SU-DHL-6 (cell line): Measurements from ENCODE around the gene C17orf58.

ENCODE experiments used
- H2AFZ ChIP-seq: fragments of 200-600 bp; sonication (generic); 2 replicates; pipeline ENCODE4 v1.6.1; 2014; ENCODE audit warnings: low read depth, mild to moderate bottlenecking, moderate library complexity, mixed read lengths, antibody characterized with exemption, low read length; ENCODE audit not compliant: severe bottlenecking
- H3F3A ChIP-seq: fragments of 200-600 bp; shearing (Covaris generic); 2 replicates; pipeline ENCODE4 v1.6.0; 2016; ENCODE audit warnings: antibody characterized with exemption, mild to moderate bottlenecking; ENCODE audit not compliant: insufficient read depth
- H3K27ac ChIP-seq: fragments of 200-600 bp; sonication (generic); 2 replicates; pipeline ENCODE4 v1.5.1; 2016; ENCODE audit warnings: low read depth, mild to moderate bottlenecking, low read length, moderate library complexity, mixed read lengths
- H3K27me3 ChIP-seq: fragments of 200-600 bp; sonication (generic), shearing (Covaris generic); 2 replicates; pipeline ENCODE4 v1.6.0; 2014; ENCODE audit warnings: mild to moderate bottlenecking, low read length
- H3K36me3 ChIP-seq: fragments of 200-600 bp; sonication (generic); 2 replicates; pipeline ENCODE4 v1.6.1; 2014; ENCODE audit warnings: mild to moderate bottlenecking, low read length, mixed read lengths
- H3K4me2 ChIP-seq: fragments of 300-600, 200-600 bp; shearing (Covaris generic), sonication (generic); 2 replicates; pipeline ENCODE4 v1.6.0; 2014; ENCODE audit warnings: low read length, low read depth, mild to moderate bottlenecking; ENCODE audit not compliant: poor library complexity, severe bottlenecking
- H3K4me3 ChIP-seq: fragments of 200-600 bp; sonication (generic); 2 replicates; pipeline ENCODE4 v1.5.1; 2014; ENCODE audit warnings: antibody characterized with exemption, low read length, mild to moderate bottlenecking, mixed read lengths; ENCODE audit not compliant: insufficient read depth, poor library complexity, severe bottlenecking
- H3K79me2 ChIP-seq: fragments of 200-600 bp; sonication (generic); 2 replicates; pipeline ENCODE4 v1.6.1; 2014; ENCODE audit warnings: mild to moderate bottlenecking, low read length, moderate library complexity; ENCODE audit not compliant: insufficient read depth
- H3K9ac ChIP-seq: fragments of 200-600 bp; sonication (generic); 2 replicates; pipeline ENCODE4 v1.7.0; 2014; ENCODE audit warnings: mild to moderate bottlenecking, low read length
- H3K9me2 ChIP-seq: fragments of 200-600 bp; sonication (generic); replicated peaks from 2 replicates; pipeline ENCODE4 v1.6.1; 2014; ENCODE audit warnings: low read length; ENCODE audit not compliant: insufficient read depth
- H3K9me3 ChIP-seq: fragments of 200-600 bp; sonication (generic); 2 replicates; pipeline ENCODE4 v1.6.1; 2014; ENCODE audit warnings: low read length, mixed read lengths; ENCODE audit not compliant: insufficient read depth
- H4K20me1 ChIP-seq: fragments of 200-600 bp; sonication (generic); 2 replicates; pipeline ENCODE4 v1.6.1; 2014; ENCODE audit warnings: low read depth, mild to moderate bottlenecking, antibody characterized with exemption, low read length, moderate library complexity, mixed read lengths
- EZH2phosphoT487 ChIP-seq: fragments of 200-600 bp; sonication (generic), shearing (Covaris generic); conservative IDR thresholded peaks from 2 replicates; pipeline ENCODE4 v1.6.1; 2018; ENCODE audit warnings: mild to moderate bottlenecking, antibody characterized with exemption, low read length, moderate library complexity, mixed read lengths
- TF ChIP-seq, protein P1 (sequence below): fragments of 200-600 bp; sonication (generic); IDR thresholded peaks from one replicate; pipeline ENCODE4 v1.5.1; 2017; ENCODE audit warnings: antibody characterized with exemption, mild to moderate bottlenecking, low read length, moderate library complexity; ENCODE audit not compliant: insufficient read depth, poor library complexity, severe bottlenecking

C17orf58 gene

DNA sequence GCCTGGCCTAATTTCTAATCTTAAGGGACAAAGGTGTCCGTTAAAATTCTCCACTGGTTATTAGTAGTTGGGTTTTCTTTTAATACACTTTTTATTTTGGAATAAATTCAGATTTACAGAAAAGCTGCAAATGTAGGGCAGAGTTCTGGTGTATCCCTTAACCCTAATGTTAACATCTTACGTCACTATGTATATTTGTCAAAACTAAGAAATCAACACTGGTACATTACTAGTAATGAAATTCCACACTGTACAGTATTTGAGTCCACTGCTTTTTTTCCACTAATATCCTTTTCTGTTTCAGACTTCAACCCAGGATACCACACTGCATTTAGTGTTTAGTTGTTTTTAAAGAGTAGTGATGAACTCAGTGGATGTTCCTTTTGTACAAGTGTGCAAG is 20.6 kb upstream of the C17orf58 start:
- H3K36me3 ChIP-seq = no peaks in the 10 kb centered on the region
- H2AFZ ChIP-seq = no peak overlapping the region
- H3F3A ChIP-seq = 0 out of 2 replicates have a peak, but pooled peaks cover 3% of the 10 kb centered on the region
- no peaks in the 10 kb centered on the region for H3K9me3 ChIP-seq
- TF ChIP-seq, protein P1, sequence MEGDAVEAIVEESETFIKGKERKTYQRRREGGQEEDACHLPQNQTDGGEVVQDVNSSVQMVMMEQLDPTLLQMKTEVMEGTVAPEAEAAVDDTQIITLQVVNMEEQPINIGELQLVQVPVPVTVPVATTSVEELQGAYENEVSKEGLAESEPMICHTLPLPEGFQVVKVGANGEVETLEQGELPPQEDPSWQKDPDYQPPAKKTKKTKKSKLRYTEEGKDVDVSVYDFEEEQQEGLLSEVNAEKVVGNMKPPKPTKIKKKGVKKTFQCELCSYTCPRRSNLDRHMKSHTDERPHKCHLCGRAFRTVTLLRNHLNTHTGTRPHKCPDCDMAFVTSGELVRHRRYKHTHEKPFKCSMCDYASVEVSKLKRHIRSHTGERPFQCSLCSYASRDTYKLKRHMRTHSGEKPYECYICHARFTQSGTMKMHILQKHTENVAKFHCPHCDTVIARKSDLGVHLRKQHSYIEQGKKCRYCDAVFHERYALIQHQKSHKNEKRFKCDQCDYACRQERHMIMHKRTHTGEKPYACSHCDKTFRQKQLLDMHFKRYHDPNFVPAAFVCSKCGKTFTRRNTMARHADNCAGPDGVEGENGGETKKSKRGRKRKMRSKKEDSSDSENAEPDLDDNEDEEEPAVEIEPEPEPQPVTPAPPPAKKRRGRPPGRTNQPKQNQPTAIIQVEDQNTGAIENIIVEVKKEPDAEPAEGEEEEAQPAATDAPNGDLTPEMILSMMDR = no peak
- no peak for TF ChIP-seq EZH2phosphoT487
- no peaks in the 10 kb centered on the region for H3K79me2 ChIP-seq
- H3K4me3 ChIP-seq = no peak overlapping the region
- H4K20me1 ChIP-seq = no peaks in the 10 kb centered on the region
- H3K9ac ChIP-seq = no peak overlapping the region
- no peak overlapping the region for H3K27ac ChIP-seq
- no peaks in the 10 kb centered on the region for H3K27me3 ChIP-seq
- H3K4me2 ChIP-seq = no peak overlapping the region
- H3K9me2 ChIP-seq = no peaks in the 10 kb centered on the region

DNA sequence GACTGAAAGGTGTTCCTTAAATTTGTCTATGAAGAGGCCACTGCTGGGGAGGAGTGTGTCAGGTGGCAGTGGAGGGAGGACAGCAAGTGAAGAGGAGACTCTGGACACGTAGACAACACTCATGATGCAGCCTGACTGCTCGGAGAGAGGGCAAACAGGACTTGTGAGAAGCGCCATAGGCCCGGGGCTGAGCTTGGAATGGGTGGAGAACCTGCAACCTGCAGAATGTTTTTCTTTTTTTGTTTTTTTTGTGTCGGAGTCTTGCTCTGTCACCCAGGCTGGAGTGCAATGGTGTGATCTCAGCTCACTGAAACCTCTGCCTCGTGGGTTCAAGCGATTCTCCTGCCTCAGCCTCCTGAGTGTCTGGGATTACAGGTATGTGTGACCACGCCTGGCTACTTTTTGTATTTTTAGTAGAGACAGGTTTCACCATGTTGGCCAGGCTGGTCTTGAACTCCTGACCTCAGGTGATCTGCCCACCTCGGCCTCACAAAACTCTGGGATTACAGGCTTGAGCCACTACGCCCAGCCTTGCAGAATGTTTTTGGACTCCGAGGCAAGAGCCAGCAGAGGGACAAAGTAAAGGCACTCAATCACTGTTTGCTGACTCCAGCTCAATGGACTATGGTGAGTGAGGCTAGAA is 18.9 kb upstream of the C17orf58 start:
- Histone ChIP-seq H3F3A (0 out of 2 replicates have a peak, but pooled peaks cover 3% of the 10 kb centered on the region), H3K79me2 (no peaks in the 10 kb centered on the region), H3K4me3 (no peak overlapping the region), H3K9ac (no peak overlapping the region), H3K36me3 (no peaks in the 10 kb centered on the region), H4K20me1 (no peaks in the 10 kb centered on the region), H3K9me2 (no peaks in the 10 kb centered on the region), H3K27me3 (no peaks in the 10 kb centered on the region), H2AFZ (no peak overlapping the region), H3K9me3 (no peaks in the 10 kb centered on the region), H3K4me2 (no peak overlapping the region), H3K27ac (no peak overlapping the region)
- TF ChIP-seq, protein P1 = no peak
- TF ChIP-seq EZH2phosphoT487 = no peak

DNA sequence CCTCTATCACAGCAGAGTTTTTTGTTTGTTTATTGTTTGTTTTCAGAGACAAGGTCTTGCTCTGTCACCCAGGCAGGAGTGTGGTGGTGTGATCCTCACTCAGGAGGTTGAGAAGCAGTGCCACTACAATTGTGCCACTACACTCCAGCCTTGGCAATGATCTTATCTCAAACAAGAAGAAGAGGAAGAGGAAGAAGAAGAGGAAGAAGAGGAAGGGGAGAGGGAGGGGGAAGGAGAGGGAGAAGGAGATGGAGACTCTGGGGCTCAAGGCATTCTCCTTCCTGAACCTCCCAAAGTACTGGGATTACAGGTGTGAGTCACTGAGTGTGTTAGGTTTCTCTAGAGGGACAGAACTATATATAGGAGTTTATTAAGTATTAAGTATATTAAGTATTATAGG is 17.1 kb upstream of the C17orf58 start:
- Histone ChIP-seq H3K9me3 (no peaks in the 10 kb centered on the region), H3K9me2 (no peaks in the 10 kb centered on the region), H3K4me2 (no peak overlapping the region), H3K36me3 (no peaks in the 10 kb centered on the region), H3K27me3 (no peaks in the 10 kb centered on the region), H3K9ac (no peak overlapping the region), H3F3A (no peaks in the 10 kb centered on the region), H3K79me2 (no peaks in the 10 kb centered on the region), H3K4me3 (no peak overlapping the region), H2AFZ (no peak overlapping the region), H4K20me1 (no peaks in the 10 kb centered on the region), H3K27ac (no peak overlapping the region)
- TF ChIP-seq EZH2phosphoT487 = no peak
- TF ChIP-seq, protein P1 = no peak
